Measurements from ENCODE around the gene HOXC6. TPM values are rescaled to one million over a fixed set of nuclear protein-coding genes. Genes with fewer than 3 reads are reported as not detected.

Gene HOXC6
- total RNA-seq, 2 donors from 2014 or later: not detected

GRCh38 chr12:54021432-54022013 lies 6.7 kb upstream of the HOXC6 start:
- intact Hi-C loops (cut with DNase I, micrococcal nuclease): no loop called here
- DNase-seq (no peak), ATAC-seq (no peak)

- DNase-seq (no peak), ATAC-seq (no peak)
- intact Hi-C loops (cut with DNase I, micrococcal nuclease): no loop called here
Observed at GRCh38 chr12:54022960-54023884, 5.0 kb upstream of the HOXC6 start.

- intact Hi-C loops (cut with DNase I, micrococcal nuclease): no loop called here
- DNase-seq (no peak), ATAC-seq (no peak)
Observed at GRCh38 chr12:54024127-54024526, 4.1 kb upstream of the HOXC6 start.

GRCh38 chr12:54024581-54025305 lies 3.5 kb upstream of the HOXC6 start:
- ATAC-seq: no peak
- DNase-seq: no peak
- intact Hi-C loops (cut with DNase I, micrococcal nuclease): no loop called here

- intact Hi-C loops (cut with DNase I, micrococcal nuclease): no loop called here
- no peak for DNase-seq
- ATAC-seq: no peak
Observed at GRCh38 chr12:54025499-54026405, 2.5 kb upstream of the HOXC6 start.

GRCh38 chr12:54026640-54027441 lies 1.4 kb upstream of the HOXC6 start:
- intact Hi-C loops (cut with DNase I, micrococcal nuclease): no loop called here
- ATAC-seq (peak; percentile 66), DNase-seq (no peak)

GRCh38 chr12:54027442-54027786 lies 826 bp upstream of the HOXC6 start:
- intact Hi-C loops (cut with DNase I, micrococcal nuclease): no loop called here
- no peak for ATAC-seq
- DNase-seq: no peak

- intact Hi-C loops (cut with DNase I, micrococcal nuclease): loop anchor here in 1 of 2 donors (5.0 kb wide), 1 partner anchor 163 kb away; no protein-coding TSS in a partner anchor
- ATAC-seq (no peak), DNase-seq (no peak)
Observed at GRCh38 chr12:54029529-54030441, 1.5 kb downstream of the HOXC6 start.

GRCh38 chr12:54030442-54030801 lies 2.2 kb downstream of the HOXC6 start:
- ATAC-seq (no peak), DNase-seq (no peak)
- intact Hi-C loops (cut with DNase I, micrococcal nuclease): loop anchor here in 1 of 2 donors (5.0 kb wide), 1 partner anchor 162 kb away; no protein-coding TSS in a partner anchor

GRCh38 chr12:54030889-54031471 lies 2.7 kb downstream of the HOXC6 start:
- DNase-seq (peak in 1 of 2 donors; percentile 12), ATAC-seq (no peak)
- intact Hi-C loops (cut with DNase I, micrococcal nuclease): loop anchor here in 1 of 2 donors (5.0 kb wide), 1 partner anchor 161 kb away; no protein-coding TSS in a partner anchor

- ATAC-seq: no peak
- intact Hi-C loops (cut with DNase I, micrococcal nuclease): loop anchor here in 1 of 2 donors (5.0 kb wide), 1 partner anchor 161 kb away; no protein-coding TSS in a partner anchor
Observed at GRCh38 chr12:54031480-54031879, 3.2 kb downstream of the HOXC6 start.

GRCh38 chr12:54032086-54032619 lies 3.9 kb downstream of the HOXC6 start:
- DNase-seq: no peak
- intact Hi-C loops (cut with DNase I, micrococcal nuclease): loop anchor here in 1 of 2 donors (5.0 kb wide), 1 partner anchor 160 kb away; no protein-coding TSS in a partner anchor
- no peak for ATAC-seq

More at GRCh38 chr12:54031480-54031879, 3.2 kb downstream of the HOXC6 start:
- no peak for DNase-seq

GRCh38 chr12:54032627-54033100 lies 4.4 kb downstream of the HOXC6 start, which contains the start of gene HOXC5:
Gene HOXC5 (plus strand): TSS chr12:54033050. CDS start chr12:54033123, 73 bp downstream.
- ATAC-seq (peak; percentile 36), DNase-seq (peak in 1 of 2 donors; percentile 59)
- intact Hi-C loops (cut with DNase I, micrococcal nuclease): loop anchor here in 1 of 2 donors (5.0 kb wide), 1 partner anchor 160 kb away; no protein-coding TSS in a partner anchor

GRCh38 chr12:54033106-54033979 lies 5.1 kb downstream of the HOXC6 start:
- DNase-seq (no peak), ATAC-seq (peak; percentile 29)
- intact Hi-C loops (cut with DNase I, micrococcal nuclease): loop anchor here in 1 of 2 donors (5.0 kb wide), 1 partner anchor 159 kb away; no protein-coding TSS in a partner anchor

All from left colon (tissue), 2 donors.